Medulla oblongata (tissue), 1 donor: ENCODE data around the gene HOXD4.

Source experiments
- DNase-seq: peaks from one replicate; pipeline ENCODE4 v3.0.0-alpha.2; 2015; ENCODE audit errors: extremely low spot score

HOXD4 gene

DNA sequence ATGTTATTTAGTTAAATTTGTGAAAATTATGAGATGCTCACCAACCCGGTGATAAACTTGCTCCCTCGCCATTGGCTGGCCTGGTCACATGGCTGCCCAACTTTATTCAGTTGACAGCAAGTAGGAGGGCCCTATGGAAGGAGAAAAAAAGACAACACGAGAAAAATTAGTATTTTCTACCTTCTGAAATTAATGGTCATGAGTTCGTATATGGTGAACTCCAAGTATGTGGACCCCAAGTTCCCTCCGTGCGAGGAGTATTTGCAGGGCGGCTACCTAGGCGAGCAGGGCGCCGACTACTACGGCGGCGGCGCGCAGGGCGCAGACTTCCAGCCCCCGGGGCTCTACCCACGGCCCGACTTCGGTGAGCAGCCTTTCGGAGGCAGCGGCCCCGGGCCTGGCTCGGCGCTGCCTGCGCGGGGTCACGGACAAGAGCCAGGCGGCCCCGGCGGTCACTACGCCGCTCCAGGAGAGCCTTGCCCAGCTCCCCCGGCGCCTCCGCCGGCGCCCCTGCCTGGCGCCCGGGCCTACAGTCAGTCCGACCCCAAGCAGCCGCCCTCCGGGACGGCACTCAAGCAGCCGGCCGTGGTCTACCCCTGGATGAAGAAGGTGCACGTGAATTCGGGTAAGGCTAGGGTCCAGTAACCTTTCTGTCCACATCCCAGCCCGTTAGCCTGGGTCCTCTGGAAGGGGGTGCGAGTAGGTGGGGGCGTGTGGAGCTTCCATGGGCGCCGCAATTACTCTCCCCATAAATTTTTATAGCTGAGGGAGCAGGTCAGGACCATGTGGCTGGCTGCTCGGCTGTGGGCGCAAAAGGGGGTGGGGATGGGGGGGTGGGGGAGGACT, at the start of gene HOXD4:
Gene HOXD4 (plus strand): TSS at position 109 of the 846 bp plus-strand sequence. CDS start 84 bp downstream, at position 193.
- DNase-seq = no peak

DNA sequence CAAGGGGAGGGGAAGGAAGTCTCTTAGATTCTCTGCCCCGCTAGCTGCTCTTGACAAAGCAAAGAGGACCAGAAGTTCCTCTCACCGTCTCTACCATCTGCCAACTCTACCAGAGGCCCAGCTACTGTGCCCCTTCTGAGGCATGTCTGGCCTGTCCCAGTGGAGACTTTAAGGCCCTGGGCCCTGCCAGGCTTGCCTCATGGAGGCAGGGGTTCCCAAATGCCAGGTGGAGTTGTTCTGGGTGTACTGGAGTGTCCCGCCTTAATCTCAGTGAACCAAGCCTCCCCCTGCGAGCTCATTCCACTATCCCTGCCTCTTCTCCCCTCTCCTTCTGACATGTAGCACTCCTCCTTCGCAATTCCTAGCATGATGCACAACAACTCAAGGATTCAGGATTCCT, 49.5 kb upstream of the HOXD4 start:
- no peak for DNase-seq

DNA sequence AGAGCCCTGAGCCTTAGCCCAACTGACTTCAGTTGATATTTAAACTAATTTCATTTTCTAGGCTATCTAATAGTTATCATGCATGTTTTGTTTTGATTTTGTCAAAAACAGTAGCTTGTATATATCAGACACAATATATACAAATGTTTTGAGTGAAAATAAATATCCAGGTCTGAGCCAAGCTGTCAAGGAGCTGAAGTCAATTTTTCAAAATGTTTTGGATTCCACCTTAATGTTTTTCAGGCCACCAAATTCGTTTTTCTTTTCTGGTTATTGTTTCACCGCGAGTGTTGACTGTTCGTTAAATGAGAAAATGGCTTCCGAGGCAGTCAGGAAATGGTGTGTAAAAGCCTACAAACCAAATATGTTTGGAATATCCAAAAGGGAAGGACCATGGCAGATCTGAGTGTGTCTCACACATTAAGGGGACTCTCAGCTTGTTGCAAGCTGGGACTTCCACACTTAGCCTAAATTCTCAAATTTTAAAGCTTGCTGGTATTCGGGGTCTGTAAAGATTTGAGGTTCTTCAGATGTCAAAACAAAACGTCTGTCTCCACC, 49.0 kb upstream of the HOXD4 start:
- no peak for DNase-seq

DNA sequence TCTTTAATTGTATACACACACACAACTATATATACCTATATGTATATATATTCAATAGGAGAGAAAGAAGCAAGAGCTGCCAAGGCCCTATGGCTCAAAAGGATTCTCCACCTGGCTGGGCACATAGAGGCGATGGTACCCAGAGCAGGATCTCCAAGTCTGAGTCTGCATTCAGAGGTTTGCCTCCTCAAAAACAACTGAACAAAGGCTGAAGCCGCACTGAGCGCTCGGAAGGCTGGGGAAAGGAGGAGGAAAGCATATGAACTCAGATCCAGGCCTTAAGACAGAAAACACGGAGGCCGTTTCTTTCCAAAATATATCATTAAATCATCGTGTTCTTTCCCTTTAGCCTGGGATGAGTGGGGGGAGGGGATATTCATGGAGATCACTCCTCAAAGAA, 48.2 kb upstream of the HOXD4 start:
- no peak for DNase-seq

DNA sequence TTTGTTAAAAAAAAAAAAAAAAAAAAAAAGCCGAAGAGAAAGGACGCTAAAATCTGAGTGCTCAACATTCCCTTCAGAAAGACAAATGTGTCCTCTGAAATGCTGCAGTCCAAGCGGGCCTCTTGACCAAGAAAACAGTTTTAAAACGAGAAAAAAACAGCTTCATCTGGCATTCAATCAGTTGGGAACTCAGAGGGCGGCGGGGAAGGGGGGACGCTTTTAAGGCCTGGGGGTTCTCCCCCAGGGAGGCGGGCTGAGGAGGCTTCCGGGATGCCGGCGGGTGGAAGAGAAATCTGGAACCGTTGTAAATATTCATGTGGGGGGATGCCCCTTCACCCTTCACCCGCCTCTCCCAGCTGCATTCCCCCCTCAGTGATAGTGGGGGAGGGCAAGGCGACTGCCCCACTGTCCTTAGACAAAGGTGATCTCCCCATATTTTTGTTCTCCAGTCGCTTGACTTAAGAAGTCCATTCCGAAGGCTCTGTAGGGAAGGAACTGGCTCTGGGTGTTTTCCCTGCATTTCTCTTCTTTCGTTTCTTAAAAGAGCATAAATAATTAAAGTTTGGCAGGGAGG, 47.5 kb upstream of the HOXD4 start:
- no peak for DNase-seq

DNA sequence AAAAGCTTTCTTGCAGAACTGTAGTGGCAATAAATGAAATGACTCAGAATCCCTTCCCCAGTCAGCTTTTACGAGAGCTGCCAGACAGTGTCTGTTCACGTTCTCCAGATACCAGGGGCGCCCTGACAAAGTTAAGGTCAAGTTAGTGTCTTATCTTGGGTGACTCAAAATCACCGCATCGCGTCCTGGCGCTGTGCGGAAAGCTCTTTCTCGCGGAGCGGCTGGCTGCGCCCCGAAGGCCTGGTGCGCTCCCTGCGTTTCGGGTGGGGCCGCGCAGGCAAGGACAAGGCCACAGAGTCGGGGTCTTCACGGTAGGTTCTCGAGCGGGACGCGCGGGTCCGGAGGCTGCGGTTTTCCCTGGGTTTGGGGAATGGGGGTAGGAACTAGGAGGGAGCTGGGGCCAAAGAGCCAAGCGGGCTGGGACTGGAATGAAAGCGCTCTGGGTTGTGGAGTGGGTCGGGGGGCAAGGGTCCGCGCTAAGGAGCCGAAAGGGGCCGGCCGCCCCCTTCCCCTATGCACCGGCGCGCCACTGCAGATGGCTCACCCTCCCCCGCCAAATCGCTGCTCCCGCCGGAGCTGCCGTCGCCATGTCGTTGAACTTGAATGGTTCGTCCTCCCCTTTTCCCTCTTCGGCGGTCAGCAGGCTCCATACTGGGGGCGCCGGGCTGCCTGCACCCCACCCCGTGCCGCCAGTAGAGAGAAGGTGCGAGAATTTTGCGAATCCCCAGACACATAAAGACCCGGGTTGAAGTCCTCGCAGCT, 46.9 kb upstream of the HOXD4 start:
- no peak for DNase-seq

DNA sequence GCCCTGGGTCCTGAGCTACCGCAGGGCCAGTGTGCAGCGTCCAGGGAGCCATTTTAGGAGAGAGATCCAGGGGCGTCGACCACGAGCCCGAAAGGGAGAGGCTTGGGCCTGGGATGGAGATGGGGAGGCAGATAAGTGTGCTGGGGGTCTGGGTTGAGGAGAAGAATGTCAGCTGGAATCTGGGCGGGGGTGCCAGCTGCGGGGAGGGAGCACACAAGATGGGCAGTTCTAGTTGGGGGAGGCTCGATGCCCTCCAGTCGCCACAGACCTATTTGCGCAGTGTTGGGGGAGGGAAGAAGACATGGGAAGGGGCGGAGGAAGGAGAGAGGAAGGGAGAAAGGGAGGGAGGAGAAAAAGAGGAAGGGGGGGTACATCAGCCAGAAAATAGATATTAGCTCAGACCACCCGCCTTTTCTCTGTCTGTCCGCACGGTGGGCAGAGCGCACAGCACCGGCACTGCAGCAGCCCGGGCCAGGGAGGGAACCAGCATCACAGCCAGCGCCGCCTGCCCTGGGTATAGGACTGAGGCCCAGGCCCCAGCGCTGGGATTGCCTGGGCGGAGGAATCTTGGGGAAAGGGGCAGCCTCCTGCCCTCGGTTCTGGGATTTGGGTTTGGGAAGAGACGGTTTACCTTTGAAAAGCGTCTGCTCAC, 46.1 kb upstream of the HOXD4 start:
- no peak for DNase-seq

GRCh38 chr2:176105730-176106580, 45.4 kb upstream of the HOXD4 start:
- no peak for DNase-seq

DNA sequence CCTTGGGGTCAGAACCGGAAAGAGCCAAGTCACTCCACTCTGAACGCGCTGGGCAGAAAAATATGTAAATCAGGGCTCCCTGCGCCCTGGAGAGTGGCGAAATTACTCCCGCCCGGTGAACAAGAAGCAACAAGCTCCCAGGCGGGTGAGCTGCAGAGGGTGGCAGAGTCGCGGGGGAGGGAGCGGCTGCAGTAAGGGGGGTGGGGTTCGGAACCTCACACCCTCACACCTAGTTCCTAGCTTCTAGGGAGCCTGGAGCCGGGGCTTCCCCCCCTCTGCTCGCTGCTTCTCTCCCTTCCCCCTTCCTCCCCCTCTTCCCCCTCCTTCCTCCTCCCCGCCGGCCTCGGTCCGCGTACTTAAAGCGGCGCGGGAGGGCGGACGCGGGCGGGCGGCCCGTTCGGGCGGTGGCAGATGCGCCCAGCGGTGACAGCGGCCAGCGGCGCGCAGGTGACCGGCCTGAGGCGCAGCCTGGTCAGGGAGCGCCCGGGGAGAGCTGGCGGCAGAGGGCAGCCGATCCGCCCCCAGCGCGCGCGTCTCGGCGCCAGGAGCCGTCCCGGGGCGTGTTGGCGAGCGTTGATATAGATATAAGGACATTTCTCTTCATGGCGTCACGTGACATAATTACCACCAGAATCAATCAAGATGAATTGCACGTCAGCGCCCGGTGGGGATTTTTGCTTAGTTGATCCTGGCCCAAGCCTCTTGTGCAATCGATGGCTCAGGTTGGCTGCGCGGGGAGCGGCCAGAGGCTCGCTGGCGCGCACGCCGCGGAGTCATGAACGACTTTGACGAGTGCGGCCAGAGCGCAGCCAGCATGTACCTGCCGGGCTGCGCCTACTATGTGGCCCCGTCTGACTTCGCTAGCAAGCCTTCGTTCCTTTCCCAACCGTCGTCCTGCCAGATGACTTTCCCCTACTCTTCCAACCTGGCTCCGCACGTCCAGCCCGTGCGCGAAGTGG, 44.5 kb upstream of the HOXD4 start, which contains the start of gene HOXD11:
Gene HOXD11 (plus strand): TSS at position 700 of the 959 bp plus-strand sequence. CDS start 76 bp downstream, at position 776.
- no peak for DNase-seq

GRCh38 chr2:176107731-176108181, 43.6 kb upstream of the HOXD4 start:
- DNase-seq = no peak

- no peak for DNase-seq
These were observed 42.0 kb upstream of the HOXD4 start for GRCh38 chr2:176109192-176109901.

DNA sequence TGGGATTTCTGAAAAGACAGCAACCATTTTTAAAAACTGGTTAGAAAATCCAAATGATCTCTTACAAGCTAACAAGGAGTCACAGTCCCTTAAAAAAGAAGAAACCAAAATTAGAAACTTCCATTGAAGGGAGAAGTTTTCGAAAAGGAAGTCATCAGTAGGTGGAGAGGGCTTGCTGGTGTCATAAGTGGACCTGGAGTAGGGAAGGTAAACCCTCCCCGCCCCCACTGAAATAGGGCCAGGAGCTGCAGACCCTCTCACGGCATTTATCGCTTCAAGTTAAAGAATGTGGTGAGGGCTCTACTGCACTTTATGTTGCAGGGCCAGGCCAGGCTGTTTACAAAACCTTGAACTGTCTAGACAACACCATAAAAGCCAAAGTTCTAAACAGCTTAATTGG, 41.4 kb upstream of the HOXD4 start:
- no peak for DNase-seq

- no peak for DNase-seq
These were observed 40.7 kb upstream of the HOXD4 start for GRCh38 chr2:176110415-176111308.

DNA sequence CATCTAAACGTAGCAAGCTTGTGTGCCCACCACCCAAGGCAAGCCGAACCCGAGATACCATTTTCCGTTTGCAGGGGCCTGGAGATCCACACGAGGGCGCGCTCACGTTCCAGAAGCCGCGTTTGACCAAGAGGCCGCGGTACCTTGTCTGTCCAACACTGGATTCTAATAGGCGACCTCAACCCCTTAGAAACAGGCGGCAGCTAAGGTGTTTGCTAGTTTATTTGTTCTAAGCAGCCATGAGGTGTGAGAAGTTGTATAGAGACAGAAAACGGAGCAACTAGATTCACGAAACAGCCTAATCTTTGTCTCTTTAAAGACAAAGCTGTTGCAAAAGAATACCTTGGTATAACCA, 40.1 kb upstream of the HOXD4 start:
- DNase-seq = no peak

GRCh38 chr2:176111846-176112374, 39.4 kb upstream of the HOXD4 start:
- DNase-seq = no peak

- no peak for DNase-seq
These were observed 38.7 kb upstream of the HOXD4 start for GRCh38 chr2:176112375-176113302.
